ENCODE measurements around the gene KCNK17. TPM values are rescaled to one million over a fixed set of nuclear protein-coding genes. Genes with fewer than 3 reads are reported as not detected.
A peak's percentile ranks its signal among the peaks of the same experiment; 100 is the strongest.

Gene KCNK17
- total and polyA plus RNA-seq, 4 donors: 2.6 to 6.0 (median 3.4) TPM

GRCh38 chr6:39254999-39255535 lies 59.2 kb downstream of the KCNK17 start:
- Histone ChIP-seq H3K9me3 (ENCODE audit: control insufficient read depth in 4 of 4, insufficient read depth in 3 of 4, low read length in 3 of 4) (no peaks in the 10 kb centered on the region), H3K27me3 (ENCODE audit: control insufficient read depth in 3 of 3, insufficient read depth in 3 of 3, low read length in 2 of 3) (no peaks in the 10 kb centered on the region), H3K4me1 (ENCODE audit: control insufficient read depth in 5 of 5, insufficient read depth in 5 of 5, low read length in 5 of 5) (peaks cover 0 to 1% (median 0%) of the 10 kb centered on the region in 5 donors), H3K36me3 (ENCODE audit: control insufficient read depth in 4 of 4, insufficient read depth in 4 of 4, low read length in 4 of 4) (no peaks in the 10 kb centered on the region), H3K9ac (ENCODE audit: insufficient read depth in 1 of 2, low read length in 2 of 2) (no peak overlapping the region), H3K4me3 (no peak overlapping the region), H3K27ac (ENCODE audit: low read depth in 1 of 2, low read length in 1 of 2) (no peak overlapping the region)
- no peak for ATAC-seq (ENCODE audit: insufficient read depth, low FRiP score)
- TF ChIP-seq CTCF (IDR thresholded peaks at IDR 0.05; ENCODE audit: control extremely low read depth, extremely low read depth): no peak
- no peak for DNase-seq
- 89 to 95% methylated on average over 4 of the region's 4 CpGs for WGBS, 2 donors

GRCh38 chr6:39251406-39251805 lies 62.8 kb downstream of the KCNK17 start:
- WGBS, 2 donors: 32 to 55% methylated on average over 8 of the region's 8 CpGs
- no peak for TF ChIP-seq CTCF (IDR thresholded peaks at IDR 0.05; ENCODE audit: control extremely low read depth, extremely low read depth)
- peak; percentile 41 for ATAC-seq (ENCODE audit: insufficient read depth, low FRiP score)
- no peaks in the 10 kb centered on the region for H3K36me3 ChIP-seq (ENCODE audit: control insufficient read depth in 4 of 4, insufficient read depth in 4 of 4, low read length in 4 of 4)
- DNase-seq: peak in 1 of 3 donors; percentile 11
- H3K9ac ChIP-seq (ENCODE audit: insufficient read depth in 1 of 2, low read length in 2 of 2): no peak overlapping the region
- peaks cover 0 to 1% (median 0%) of the 10 kb centered on the region in 5 donors for H3K4me1 ChIP-seq (ENCODE audit: control insufficient read depth in 5 of 5, insufficient read depth in 5 of 5, low read length in 5 of 5)
- H3K27ac ChIP-seq (ENCODE audit: low read depth in 1 of 2, low read length in 1 of 2): no peak overlapping the region
- no peaks in the 10 kb centered on the region for H3K27me3 ChIP-seq (ENCODE audit: control insufficient read depth in 3 of 3, insufficient read depth in 3 of 3, low read length in 2 of 3)
- H3K4me3 ChIP-seq: no peak overlapping the region
- H3K9me3 ChIP-seq (ENCODE audit: control insufficient read depth in 4 of 4, insufficient read depth in 3 of 4, low read length in 3 of 4): no peaks in the 10 kb centered on the region

- Histone ChIP-seq H3K9ac (ENCODE audit: insufficient read depth in 1 of 2, low read length in 2 of 2) (no peak overlapping the region), H3K27me3 (ENCODE audit: control insufficient read depth in 3 of 3, insufficient read depth in 3 of 3, low read length in 2 of 3) (no peaks in the 10 kb centered on the region), H3K36me3 (ENCODE audit: control insufficient read depth in 4 of 4, insufficient read depth in 4 of 4, low read length in 4 of 4) (no peaks in the 10 kb centered on the region), H3K9me3 (ENCODE audit: control insufficient read depth in 4 of 4, insufficient read depth in 3 of 4, low read length in 3 of 4) (no peaks in the 10 kb centered on the region), H3K4me1 (ENCODE audit: control insufficient read depth in 5 of 5, insufficient read depth in 5 of 5, low read length in 5 of 5) (peaks cover 0 to 1% (median 0%) of the 10 kb centered on the region in 5 donors), H3K4me3 (no peak overlapping the region), H3K27ac (ENCODE audit: low read depth in 1 of 2, low read length in 1 of 2) (no peak overlapping the region)
- TF ChIP-seq CTCF (IDR thresholded peaks at IDR 0.05; ENCODE audit: control extremely low read depth, extremely low read depth): no peak
- DNase-seq: no peak
- ATAC-seq (ENCODE audit: insufficient read depth, low FRiP score): no peak
These were observed 63.7 kb downstream of the KCNK17 start for GRCh38 chr6:39250507-39250906.

- Histone ChIP-seq H3K27me3 (ENCODE audit: control insufficient read depth in 3 of 3, insufficient read depth in 3 of 3, low read length in 2 of 3) (no peaks in the 10 kb centered on the region), H3K9ac (ENCODE audit: insufficient read depth in 1 of 2, low read length in 2 of 2) (no peak overlapping the region), H3K9me3 (ENCODE audit: control insufficient read depth in 4 of 4, insufficient read depth in 3 of 4, low read length in 3 of 4) (no peaks in the 10 kb centered on the region), H3K27ac (ENCODE audit: low read depth in 1 of 2, low read length in 1 of 2) (no peak overlapping the region), H3K4me3 (no peak overlapping the region), H3K4me1 (ENCODE audit: control insufficient read depth in 5 of 5, insufficient read depth in 5 of 5, low read length in 5 of 5) (peaks cover 0 to 1% (median 0%) of the 10 kb centered on the region in 5 donors), H3K36me3 (ENCODE audit: control insufficient read depth in 4 of 4, insufficient read depth in 4 of 4, low read length in 4 of 4) (no peaks in the 10 kb centered on the region)
- no peak for DNase-seq
- WGBS, 2 donors: 100% methylated on average over 1 of the region's 1 CpG
- ATAC-seq (ENCODE audit: insufficient read depth, low FRiP score): no peak
- no peak for TF ChIP-seq CTCF (IDR thresholded peaks at IDR 0.05; ENCODE audit: control extremely low read depth, extremely low read depth)
These were observed 64.9 kb downstream of the KCNK17 start for GRCh38 chr6:39249278-39249677.

Measured in lung (tissue), 12 donors.